HG02870 (cell line): ENCODE measurements around the gene CYP27A1.

Experiments used
- ATAC-seq: cut with Tn5 transposase; IDR thresholded peaks from one replicate; pipeline ENCODE4 v1.9.1; 2021; ENCODE audit warnings: mild to moderate bottlenecking, moderate library complexity; ENCODE audit not compliant: unreplicated experiment

Gene CYP27A1

GRCh38 chr2:218809515-218809914 lies 27.6 kb downstream of the CYP27A1 start:
- no peak for ATAC-seq

DNA sequence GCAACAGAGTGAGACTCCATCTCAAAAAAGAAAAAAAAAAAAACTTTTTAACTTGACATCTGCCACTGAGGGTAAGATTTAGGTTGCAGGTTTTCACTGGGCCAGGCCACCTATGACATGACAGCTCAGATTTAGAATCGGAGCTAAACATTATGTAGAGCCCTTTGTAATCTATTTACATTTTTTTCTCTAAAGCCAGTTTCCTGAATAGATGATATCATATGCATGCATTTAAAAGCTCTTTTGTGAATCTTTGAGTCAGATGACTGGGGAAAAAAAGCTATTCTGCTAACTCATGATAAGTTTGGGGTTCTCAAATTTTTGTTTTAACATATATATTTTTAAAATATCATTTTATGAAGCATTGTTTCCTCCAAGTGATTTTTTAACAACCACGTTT lies 28.3 kb downstream of the CYP27A1 start:
- ATAC-seq = no peak

DNA sequence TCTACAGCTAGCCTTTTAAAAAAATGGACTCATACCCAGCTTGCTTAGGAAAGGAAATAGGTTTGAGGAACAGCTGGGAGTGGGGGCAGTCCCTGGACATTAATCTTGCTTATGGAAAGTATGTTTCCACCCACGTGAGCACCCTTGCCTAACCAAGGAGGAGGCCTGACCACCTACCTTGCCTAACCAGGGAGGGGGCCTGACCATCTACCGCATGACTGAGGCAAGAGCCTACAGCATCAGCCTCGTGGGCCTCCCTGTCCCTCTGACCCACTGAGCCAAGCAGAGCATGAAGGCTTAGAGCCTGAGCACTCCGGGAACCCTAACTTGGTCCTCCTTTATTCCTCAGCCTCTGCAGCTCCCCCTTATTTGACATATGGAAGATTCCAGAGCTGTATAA lies 29.4 kb downstream of the CYP27A1 start:
- ATAC-seq = no peak

DNA sequence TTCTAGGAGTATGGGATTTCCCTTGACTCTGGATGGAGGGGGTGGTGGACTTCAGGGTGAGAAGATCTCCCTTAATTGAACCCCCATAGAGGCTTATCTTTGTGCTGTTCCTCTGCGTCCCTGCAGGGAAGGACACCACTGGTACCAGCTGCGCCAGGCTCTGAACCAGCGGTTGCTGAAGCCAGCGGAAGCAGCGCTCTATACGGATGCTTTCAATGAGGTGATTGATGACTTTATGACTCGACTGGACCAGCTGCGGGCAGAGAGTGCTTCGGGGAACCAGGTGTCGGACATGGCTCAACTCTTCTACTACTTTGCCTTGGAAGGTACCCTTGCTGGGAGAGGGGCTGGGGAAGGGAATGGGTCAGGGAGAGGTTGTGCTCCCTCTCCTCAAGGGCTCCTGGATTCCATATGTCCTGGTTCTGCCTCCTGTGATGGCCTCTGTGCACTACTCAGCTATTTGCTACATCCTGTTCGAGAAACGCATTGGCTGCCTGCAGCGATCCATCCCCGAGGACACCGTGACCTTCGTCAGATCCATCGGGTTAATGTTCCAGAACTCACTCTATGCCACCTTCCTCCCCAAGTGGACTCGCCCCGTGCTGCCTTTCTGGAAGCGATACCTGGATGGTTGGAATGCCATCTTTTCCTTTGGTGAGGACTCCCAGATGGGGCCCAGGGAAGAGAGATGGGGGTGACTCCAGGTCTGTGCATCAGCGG lies 30.3 kb downstream of the CYP27A1 start:
- no peak for ATAC-seq

GRCh38 chr2:218812861-218813260 lies 30.9 kb downstream of the CYP27A1 start:
- ATAC-seq = no peak

DNA sequence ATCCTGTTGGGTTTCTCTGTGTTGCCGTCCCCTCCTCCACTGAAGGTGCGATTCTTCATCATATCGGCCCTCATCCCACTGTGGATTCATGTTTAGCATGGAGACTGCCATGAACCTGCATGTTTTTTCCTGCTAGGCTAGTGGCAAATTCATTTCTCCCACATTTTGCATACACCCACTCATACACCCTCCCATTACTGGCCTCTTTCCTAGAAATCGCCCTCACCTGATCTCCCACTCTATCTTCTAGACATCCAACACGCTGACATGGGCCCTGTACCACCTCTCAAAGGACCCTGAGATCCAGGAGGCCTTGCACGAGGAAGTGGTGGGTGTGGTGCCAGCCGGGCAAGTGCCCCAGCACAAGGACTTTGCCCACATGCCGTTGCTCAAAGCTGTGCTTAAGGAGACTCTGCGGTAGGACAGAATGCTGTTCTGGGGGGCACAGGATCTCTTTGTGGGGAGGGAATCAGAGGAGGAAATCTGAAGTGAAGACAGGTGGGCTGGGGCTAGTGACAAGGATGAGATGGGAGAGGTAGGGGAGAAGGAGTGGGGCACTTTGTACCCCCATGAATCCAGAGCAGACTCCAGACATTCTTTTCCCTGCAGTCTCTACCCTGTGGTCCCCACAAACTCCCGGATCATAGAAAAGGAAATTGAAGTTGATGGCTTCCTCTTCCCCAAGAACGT lies 32.0 kb downstream of the CYP27A1 start:
- ATAC-seq = no peak

GRCh38 chr2:218814540-218815243 lies 32.7 kb downstream of the CYP27A1 start:
- no peak for ATAC-seq

- no peak for ATAC-seq
Measured at GRCh38 chr2:218815244-218815637, 33.3 kb downstream of the CYP27A1 start.

- no peak for ATAC-seq
Measured at GRCh38 chr2:218815649-218816048, 33.7 kb downstream of the CYP27A1 start.

GRCh38 chr2:218816561-218817011 lies 34.6 kb downstream of the CYP27A1 start:
- ATAC-seq = no peak

- ATAC-seq = no peak
Measured at GRCh38 chr2:218819093-218819492, 37.1 kb downstream of the CYP27A1 start.

DNA sequence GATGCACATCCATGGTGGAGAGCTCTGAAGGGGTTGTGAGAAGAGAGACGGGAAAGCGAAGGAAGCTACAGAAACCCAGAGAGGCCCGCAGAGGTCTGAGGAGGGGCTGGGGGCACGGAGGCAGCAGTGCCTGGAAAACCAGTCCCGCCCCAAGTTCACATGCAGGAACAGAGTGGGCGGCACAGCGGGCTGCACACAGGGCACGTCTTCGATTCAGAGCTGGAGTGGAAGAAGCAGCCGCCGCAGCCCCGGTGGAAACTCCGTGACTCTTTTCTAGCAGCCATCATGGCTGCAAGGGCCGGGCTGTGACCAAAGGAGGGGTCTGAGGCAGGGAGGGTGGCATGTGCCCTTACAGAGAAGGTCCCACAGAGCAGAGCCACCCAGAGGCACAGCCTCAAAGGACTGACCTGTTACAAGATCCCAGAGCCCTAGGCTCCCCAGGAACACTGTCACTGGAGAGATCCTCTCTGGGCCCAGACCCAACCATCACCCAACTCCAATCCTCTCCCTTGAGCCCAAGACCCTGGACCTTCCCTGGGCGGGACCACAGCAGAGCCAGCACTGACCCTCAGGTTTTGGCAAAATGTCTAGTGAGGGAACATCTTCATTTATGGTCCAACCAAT lies 38.9 kb downstream of the CYP27A1 start:
- ATAC-seq = no peak

- no peak for ATAC-seq
Measured at GRCh38 chr2:218821605-218822211, 39.8 kb downstream of the CYP27A1 start.

- ATAC-seq = no peak
Measured at GRCh38 chr2:218822622-218823021, 40.7 kb downstream of the CYP27A1 start.

DNA sequence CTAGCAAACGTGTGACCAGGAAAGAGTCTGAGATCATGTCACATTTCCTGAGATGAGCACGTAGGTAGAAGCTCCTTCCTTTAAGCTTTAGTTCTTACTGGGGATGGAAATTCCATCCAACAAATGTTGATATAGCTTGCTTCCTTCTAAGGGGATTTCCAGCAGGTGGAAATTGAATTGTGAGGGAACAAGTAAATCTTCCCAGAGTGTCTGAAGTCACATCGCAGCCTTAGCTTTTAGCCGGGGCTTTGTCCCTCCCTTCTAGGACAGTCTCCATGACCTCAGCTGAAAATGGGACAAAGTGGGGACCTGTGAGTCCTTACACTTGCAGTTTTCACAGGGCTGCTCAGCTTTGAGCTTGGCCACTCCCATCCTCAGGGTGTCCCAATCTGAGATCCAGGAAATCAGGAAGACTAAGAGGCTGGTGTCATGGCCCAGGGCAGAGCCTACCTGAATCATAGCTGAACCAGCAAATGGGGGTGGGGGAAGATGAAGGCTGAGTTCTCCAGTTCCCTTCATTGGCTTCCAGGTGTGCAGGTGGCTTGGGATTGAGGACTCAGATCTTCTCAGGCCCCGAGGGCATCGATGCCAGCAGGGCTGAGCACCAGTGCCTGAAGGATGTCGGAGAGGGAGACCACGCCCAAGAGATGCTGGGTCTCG lies 41.4 kb downstream of the CYP27A1 start:
- no peak for ATAC-seq

- no peak for ATAC-seq
Measured at GRCh38 chr2:218824004-218824403, 42.1 kb downstream of the CYP27A1 start.

- no peak for ATAC-seq
Measured at GRCh38 chr2:218826791-218827190, 44.8 kb downstream of the CYP27A1 start.

- no peak for ATAC-seq
Measured at GRCh38 chr2:218827701-218828476, 45.9 kb downstream of the CYP27A1 start.

GRCh38 chr2:218828477-218828778 lies 46.5 kb downstream of the CYP27A1 start:
- no peak for ATAC-seq

DNA sequence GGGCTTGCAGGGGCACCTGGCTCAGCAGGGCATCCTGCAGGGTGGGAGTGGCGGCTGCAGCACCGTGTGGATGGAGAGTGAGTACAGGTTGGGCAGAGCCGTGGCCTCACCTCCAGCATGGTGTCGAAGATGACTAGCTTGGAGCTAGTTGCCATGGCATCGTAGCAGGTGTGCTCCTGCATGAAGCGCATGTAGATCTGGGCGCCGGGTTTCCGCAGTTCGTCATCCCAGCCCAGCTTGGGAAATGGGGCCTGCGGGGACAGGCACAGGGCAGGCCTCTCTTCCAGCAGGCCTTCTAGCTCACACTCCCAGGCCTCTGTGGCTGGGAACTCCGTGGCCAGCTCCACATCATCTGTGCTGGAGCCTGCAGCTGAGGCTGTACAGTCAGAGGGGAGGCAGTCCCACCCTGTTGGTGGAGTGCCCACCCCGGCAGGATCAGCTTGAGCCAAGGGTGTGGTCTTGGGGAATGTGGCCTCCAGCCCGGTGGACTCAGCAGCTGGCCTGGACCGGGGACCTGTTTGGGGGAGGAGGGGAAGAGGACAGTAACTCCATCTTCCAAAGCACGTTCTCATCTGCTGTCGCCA lies 48.0 kb downstream of the CYP27A1 start:
- ATAC-seq = no peak
